Measurements from ENCODE around the gene ERBB3. TPM values are rescaled to one million over a fixed set of nuclear protein-coding genes. Genes with fewer than 3 reads are reported as not detected.

Gene ERBB3
- polyA plus RNA-seq (2013, experiment 1 of 2): 29.3 TPM
- 30.6 TPM for polyA plus RNA-seq (2013, experiment 2 of 2)

GRCh38 chr12:56079723-56080555 lies at the start of gene ERBB3:
ERBB3 (plus strand) TSS chr12:56080165; CDS start chr12:56080301, 136 bp downstream.
- Histone ChIP-seq H3K9ac (ENCODE audit: low read length) (peak within 1 kb of the TSS; percentile 75), H3K18ac (ENCODE audit: low read length) (peak within 1 kb of the TSS; percentile 65), H3K4ac (ENCODE audit: low read depth, low read length) (peak within 1 kb of the TSS; percentile 6), H3K36me3 (ENCODE audit: control insufficient read depth, insufficient read depth, low read length) (no peaks in the 10 kb centered on the region), H3K79me2 (ENCODE audit: control insufficient read depth, insufficient read depth, low read length) (peaks cover 15% of the 10 kb centered on the region), H2BK15ac (replicated peaks; ENCODE audit: low read depth) (no peak within 1 kb of the TSS), H3K4me1 (ENCODE audit: control insufficient read depth, low read depth, low read length) (peaks cover 6% of the 10 kb centered on the region), H3K79me1 (ENCODE audit: low read length) (peaks cover 5% of the 10 kb centered on the region), H3K27ac (ENCODE audit: low read depth, low read length) (peak within 1 kb of the TSS; percentile 81), H3K27me3 (ENCODE audit: insufficient read depth, low read length, poor library complexity) (no peaks in the 10 kb centered on the region), H3K4me3 (ENCODE audit: low read length) (peak within 1 kb of the TSS; percentile 70), H4K8ac (ENCODE audit: low read depth, low read length) (no peak within 1 kb of the TSS), H2BK5ac (ENCODE audit: low read length) (peak within 1 kb of the TSS; percentile 81), H3K4me2 (ENCODE audit: low read length) (peak within 1 kb of the TSS; percentile 96), H3K23ac (ENCODE audit: low read length) (no peak within 1 kb of the TSS), H4K5ac (ENCODE audit: low read length) (no peak within 1 kb of the TSS), H2BK120ac (ENCODE audit: low read depth, low read length) (no peak within 1 kb of the TSS), H2AK5ac (ENCODE audit: low read length) (peak within 1 kb of the TSS; percentile 6), H3K56ac (ENCODE audit: low read length) (peak within 1 kb of the TSS; percentile 98)
- WGBS (ENCODE audit: extremely low coverage, insufficient coverage, low lambda C conversion rate): no CpG with 5 or more reads among the region's 59 CpGs
- peak; percentile 93 for DNase-seq

- H3K79me1 ChIP-seq (ENCODE audit: low read length): no peaks in the 10 kb centered on the region
- no peaks in the 10 kb centered on the region for H3K27me3 ChIP-seq (ENCODE audit: insufficient read depth, low read length, poor library complexity)
- no peaks in the 10 kb centered on the region for H3K4me1 ChIP-seq (ENCODE audit: control insufficient read depth, low read depth, low read length)
- no peak overlapping the region for H3K27ac ChIP-seq (ENCODE audit: low read depth, low read length)
- H3K23ac ChIP-seq (ENCODE audit: low read length): no peak overlapping the region
- H4K8ac ChIP-seq (ENCODE audit: low read depth, low read length): no peak overlapping the region
- no peak overlapping the region for H2AK5ac ChIP-seq (ENCODE audit: low read length)
- WGBS (ENCODE audit: extremely low coverage, insufficient coverage, low lambda C conversion rate): no CpG with 5 or more reads among the region's 1 CpG
- H2BK120ac ChIP-seq (ENCODE audit: low read depth, low read length): no peak overlapping the region
- no peak overlapping the region for H4K5ac ChIP-seq (ENCODE audit: low read length)
- H3K4me3 ChIP-seq (ENCODE audit: low read length): no peak overlapping the region
- no peak overlapping the region for H3K4ac ChIP-seq (ENCODE audit: low read depth, low read length)
- no peak overlapping the region for H3K9ac ChIP-seq (ENCODE audit: low read length)
- H3K56ac ChIP-seq (ENCODE audit: low read length): no peak overlapping the region
- H3K36me3 ChIP-seq (ENCODE audit: control insufficient read depth, insufficient read depth, low read length): peaks cover 4% of the 10 kb centered on the region
- no peak overlapping the region for H2BK5ac ChIP-seq (ENCODE audit: low read length)
- no peak overlapping the region for H2BK15ac ChIP-seq (replicated peaks; ENCODE audit: low read depth)
- DNase-seq: no peak
- no peak overlapping the region for H3K4me2 ChIP-seq (ENCODE audit: low read length)
- H3K79me2 ChIP-seq (ENCODE audit: control insufficient read depth, insufficient read depth, low read length): no peaks in the 10 kb centered on the region
- no peak overlapping the region for H3K18ac ChIP-seq (ENCODE audit: low read length)
Measured at GRCh38 chr12:56031987-56032386, 48.0 kb upstream of the ERBB3 start.

- no peak for DNase-seq
- H4K8ac ChIP-seq (ENCODE audit: low read depth, low read length): no peak overlapping the region
- no peak overlapping the region for H2BK5ac ChIP-seq (ENCODE audit: low read length)
- H3K4me1 ChIP-seq (ENCODE audit: control insufficient read depth, low read depth, low read length): no peaks in the 10 kb centered on the region
- no peak overlapping the region for H3K56ac ChIP-seq (ENCODE audit: low read length)
- no peak overlapping the region for H4K5ac ChIP-seq (ENCODE audit: low read length)
- H3K23ac ChIP-seq (ENCODE audit: low read length): no peak overlapping the region
- no peak overlapping the region for H3K4me2 ChIP-seq (ENCODE audit: low read length)
- no peaks in the 10 kb centered on the region for H3K79me1 ChIP-seq (ENCODE audit: low read length)
- H3K27me3 ChIP-seq (ENCODE audit: insufficient read depth, low read length, poor library complexity): no peaks in the 10 kb centered on the region
- no peak overlapping the region for H3K27ac ChIP-seq (ENCODE audit: low read depth, low read length)
- H3K79me2 ChIP-seq (ENCODE audit: control insufficient read depth, insufficient read depth, low read length): no peaks in the 10 kb centered on the region
- peaks cover 4% of the 10 kb centered on the region for H3K36me3 ChIP-seq (ENCODE audit: control insufficient read depth, insufficient read depth, low read length)
- no peak overlapping the region for H3K18ac ChIP-seq (ENCODE audit: low read length)
- no peak overlapping the region for H3K9ac ChIP-seq (ENCODE audit: low read length)
- H3K4ac ChIP-seq (ENCODE audit: low read depth, low read length): no peak overlapping the region
- no peak overlapping the region for H3K4me3 ChIP-seq (ENCODE audit: low read length)
- WGBS (ENCODE audit: extremely low coverage, insufficient coverage, low lambda C conversion rate): no CpG with 5 or more reads among the region's 21 CpGs
- H2BK120ac ChIP-seq (ENCODE audit: low read depth, low read length): no peak overlapping the region
- H2AK5ac ChIP-seq (ENCODE audit: low read length): no peak overlapping the region
- no peak overlapping the region for H2BK15ac ChIP-seq (replicated peaks; ENCODE audit: low read depth)
Measured at GRCh38 chr12:56034586-56035332, 45.2 kb upstream of the ERBB3 start.

GRCh38 chr12:56037161-56037560 lies 42.8 kb upstream of the ERBB3 start:
- Histone ChIP-seq H3K4me1 (ENCODE audit: control insufficient read depth, low read depth, low read length) (peaks cover 2% of the 10 kb centered on the region), H3K79me1 (ENCODE audit: low read length) (no peaks in the 10 kb centered on the region), H2BK120ac (ENCODE audit: low read depth, low read length) (no peak overlapping the region), H3K23ac (ENCODE audit: low read length) (no peak overlapping the region), H3K27me3 (ENCODE audit: insufficient read depth, low read length, poor library complexity) (no peaks in the 10 kb centered on the region), H3K79me2 (ENCODE audit: control insufficient read depth, insufficient read depth, low read length) (peaks cover 2% of the 10 kb centered on the region), H2AK5ac (ENCODE audit: low read length) (no peak overlapping the region), H2BK15ac (replicated peaks; ENCODE audit: low read depth) (no peak overlapping the region), H3K27ac (ENCODE audit: low read depth, low read length) (no peak overlapping the region), H3K9ac (ENCODE audit: low read length) (no peak overlapping the region), H3K4ac (ENCODE audit: low read depth, low read length) (no peak overlapping the region), H3K36me3 (ENCODE audit: control insufficient read depth, insufficient read depth, low read length) (peaks cover 4% of the 10 kb centered on the region), H4K8ac (ENCODE audit: low read depth, low read length) (no peak overlapping the region), H3K4me2 (ENCODE audit: low read length) (no peak overlapping the region), H2BK5ac (ENCODE audit: low read length) (no peak overlapping the region), H4K5ac (ENCODE audit: low read length) (no peak overlapping the region), H3K56ac (ENCODE audit: low read length) (no peak overlapping the region), H3K4me3 (ENCODE audit: low read length) (no peak overlapping the region), H3K18ac (ENCODE audit: low read length) (no peak overlapping the region)
- no CpG with 5 or more reads among the region's 2 CpGs for WGBS (ENCODE audit: extremely low coverage, insufficient coverage, low lambda C conversion rate)
- no peak for DNase-seq

- Histone ChIP-seq H2BK5ac (ENCODE audit: low read length) (no peak overlapping the region), H3K9ac (ENCODE audit: low read length) (no peak overlapping the region), H3K79me1 (ENCODE audit: low read length) (peaks cover 1% of the 10 kb centered on the region), H3K79me2 (ENCODE audit: control insufficient read depth, insufficient read depth, low read length) (peaks cover 12% of the 10 kb centered on the region), H3K4ac (ENCODE audit: low read depth, low read length) (no peak overlapping the region), H3K56ac (ENCODE audit: low read length) (no peak overlapping the region), H3K4me1 (ENCODE audit: control insufficient read depth, low read depth, low read length) (peaks cover 2% of the 10 kb centered on the region), H2BK120ac (ENCODE audit: low read depth, low read length) (no peak overlapping the region), H3K18ac (ENCODE audit: low read length) (no peak overlapping the region), H4K8ac (ENCODE audit: low read depth, low read length) (no peak overlapping the region), H3K36me3 (ENCODE audit: control insufficient read depth, insufficient read depth, low read length) (peaks cover 2% of the 10 kb centered on the region), H2BK15ac (replicated peaks; ENCODE audit: low read depth) (no peak overlapping the region), H2AK5ac (ENCODE audit: low read length) (no peak overlapping the region), H4K5ac (ENCODE audit: low read length) (no peak overlapping the region), H3K4me3 (ENCODE audit: low read length) (no peak overlapping the region), H3K27me3 (ENCODE audit: insufficient read depth, low read length, poor library complexity) (no peaks in the 10 kb centered on the region), H3K23ac (ENCODE audit: low read length) (no peak overlapping the region), H3K27ac (ENCODE audit: low read depth, low read length) (no peak overlapping the region), H3K4me2 (ENCODE audit: low read length) (no peak overlapping the region)
- DNase-seq: no peak
- 100% methylated on average over 1 of the region's 2 CpGs for WGBS (ENCODE audit: extremely low coverage, insufficient coverage, low lambda C conversion rate)
Measured at GRCh38 chr12:56038022-56038655, 41.8 kb upstream of the ERBB3 start.
